Measurements from ENCODE around the gene ITGAE.

ITGAE gene

GRCh38 chr17:3800362-3801271 is at the start of gene ITGAE:
Gene ITGAE (minus strand): TSS chr17:3801188. CDS start chr17:3801144, 44 bp downstream.
- TF ChIP-seq TOX (CRISPR knock-in tag; IDR thresholded peaks at IDR 0.05; ENCODE audit: borderline replicate concordance) (no peak), ARNTL (CRISPR knock-in tag; IDR thresholded peaks at IDR 0.05; ENCODE audit: borderline replicate concordance, low read depth) (no peak)

GRCh38 chr17:3848229-3848835 is 47.3 kb upstream of the ITGAE start:
- ATAC-seq, result no peak

More at GRCh38 chr17:3800362-3801271, at the start of gene ITGAE:
- ATAC-seq, result no peak

GRCh38 chr17:3847165-3847670 is 46.2 kb upstream of the ITGAE start:
- no peak for TF ChIP-seq ESRRG (CRISPR knock-in tag; IDR thresholded peaks at IDR 0.05)
- TF ChIP-seq ZC3H10 (CRISPR knock-in tag; IDR thresholded peaks at IDR 0.05), result no peak
- no peak for TF ChIP-seq OSR1 (CRISPR knock-in tag; IDR thresholded peaks at IDR 0.05)
- no peak for ATAC-seq

More at GRCh38 chr17:3848229-3848835, 47.3 kb upstream of the ITGAE start:
- TF ChIP-seq CREB5 (CRISPR knock-in tag; IDR thresholded peaks at IDR 0.05; ENCODE audit: low read depth) (no peak), CSDC2 (CRISPR knock-in tag; IDR thresholded peaks at IDR 0.05) (no peak), RARB (CRISPR knock-in tag; IDR thresholded peaks at IDR 0.05) (no peak), ZFP30 (CRISPR knock-in tag; IDR thresholded peaks at IDR 0.05) (no peak), CSRNP3 (CRISPR knock-in tag; IDR thresholded peaks at IDR 0.05) (no peak), PPARA (CRISPR knock-in tag; IDR thresholded peaks at IDR 0.05; ENCODE audit: borderline replicate concordance) (no peak), TSHZ2 (CRISPR knock-in tag; IDR thresholded peaks at IDR 0.05) (no peak), POU6F1 (CRISPR knock-in tag; IDR thresholded peaks at IDR 0.05; ENCODE audit: borderline replicate concordance, low read depth) (no peak), ZC3H10 (CRISPR knock-in tag; IDR thresholded peaks at IDR 0.05) (no peak), GLIS3 (CRISPR knock-in tag; IDR thresholded peaks at IDR 0.05) (no peak), ZNF565 (CRISPR knock-in tag; conservative IDR thresholded peaks at IDR 0.05; ENCODE audit: low read depth) (no peak), ZFP3 (CRISPR knock-in tag; IDR thresholded peaks at IDR 0.05) (no peak), ISL1 (CRISPR knock-in tag; IDR thresholded peaks at IDR 0.05) (no peak), ZNF8 (CRISPR knock-in tag; IDR thresholded peaks at IDR 0.05) (no peak), TCF4 (CRISPR knock-in tag; IDR thresholded peaks at IDR 0.05; ENCODE audit: borderline replicate concordance) (no peak), OSR1 (CRISPR knock-in tag; IDR thresholded peaks at IDR 0.05) (no peak)
